NT2/D1 (cell line): Measurements from ENCODE around the gene ORC6.

Experiments
- YY1 ChIP-seq: IDR thresholded peaks from 2 replicates; pipeline ENCODE4 v1.6.1; 2011; ENCODE audit not compliant: insufficient read length, insufficient read depth
- ZNF274 ChIP-seq: IDR thresholded peaks from 2 replicates; pipeline ENCODE4 v1.6.1; 2011; ENCODE audit warnings: mild to moderate bottlenecking, low read depth, low read length

DNA sequence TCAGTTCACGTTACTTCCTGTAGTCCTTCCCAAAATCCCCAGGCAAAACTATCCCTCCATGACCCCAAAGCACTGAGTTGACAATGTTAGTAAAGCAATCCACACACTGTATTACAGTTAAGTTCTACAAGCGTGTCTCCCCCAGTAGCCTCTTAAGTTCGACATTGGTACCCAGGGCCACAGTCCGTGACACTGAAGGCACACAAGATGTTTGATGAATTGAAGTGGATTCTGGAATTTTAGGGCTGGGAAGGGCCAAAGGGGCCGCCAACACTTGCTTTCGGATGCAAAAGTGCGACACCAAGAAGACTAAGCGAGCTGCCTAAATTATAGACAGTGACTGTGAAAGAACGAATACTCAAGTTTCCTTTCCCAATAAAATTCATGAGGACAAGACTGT is 2.0 kb upstream of the ORC6 start:
- TF ChIP-seq YY1 (no peak), ZNF274 (no peak)
